Breast epithelium (tissue), 3 donors: ENCODE results near the gene SETD7.

Source experiments
- POLR2A ChIP-seq: fragments of 450-650 bp; IDR thresholded peaks from one replicate; pipeline ENCODE4 v1.6.1; 2016; ENCODE audit warnings: antibody characterized with exemption, mild to moderate bottlenecking, moderate library complexity
- POLR2AphosphoS5 ChIP-seq, 3 donors: sonication (generic); formaldehyde crosslinking; IDR thresholded peaks; one replicate each; pipeline ENCODE4 v1.6.1; 2017; ENCODE audit warnings: antibody characterized with exemption in 3 of 3

DNA sequence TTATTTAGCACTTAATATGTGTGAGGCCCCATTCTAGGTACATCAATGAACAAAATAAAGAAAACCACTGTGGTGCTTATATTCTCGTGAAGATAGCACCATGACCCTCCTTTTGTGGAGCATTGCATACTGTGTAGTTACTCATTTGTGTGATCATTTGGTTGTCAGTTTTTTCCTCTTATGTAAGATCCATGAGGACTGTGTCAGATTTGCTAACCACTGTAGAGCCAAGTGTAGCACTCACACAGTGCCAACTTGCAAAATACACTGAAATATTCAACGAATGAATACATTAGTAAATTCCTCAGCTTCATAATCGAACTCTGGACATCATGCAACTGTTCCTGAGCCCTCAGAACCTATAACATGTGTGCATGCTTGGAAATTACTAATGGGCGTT, 29.5 kb upstream of the SETD7 start:
- TF ChIP-seq POLR2AphosphoS5 (IDR thresholded peaks at IDR 0.05) (no peak), POLR2A (no peak)
